SH-SY5Y (cell line): ENCODE results near the gene PRXL2B.

Experiments
- GATA2 ChIP-seq: IDR thresholded peaks from 2 replicates; pipeline ENCODE4 v1.6.1; 2011; ENCODE audit warnings: mild to moderate bottlenecking, low read depth, low read length
- GATA3 ChIP-seq: IDR thresholded peaks from 2 replicates; pipeline ENCODE4 v1.6.1; 2011; ENCODE audit warnings: low read depth, mild to moderate bottlenecking, low read length, moderate library complexity

DNA sequence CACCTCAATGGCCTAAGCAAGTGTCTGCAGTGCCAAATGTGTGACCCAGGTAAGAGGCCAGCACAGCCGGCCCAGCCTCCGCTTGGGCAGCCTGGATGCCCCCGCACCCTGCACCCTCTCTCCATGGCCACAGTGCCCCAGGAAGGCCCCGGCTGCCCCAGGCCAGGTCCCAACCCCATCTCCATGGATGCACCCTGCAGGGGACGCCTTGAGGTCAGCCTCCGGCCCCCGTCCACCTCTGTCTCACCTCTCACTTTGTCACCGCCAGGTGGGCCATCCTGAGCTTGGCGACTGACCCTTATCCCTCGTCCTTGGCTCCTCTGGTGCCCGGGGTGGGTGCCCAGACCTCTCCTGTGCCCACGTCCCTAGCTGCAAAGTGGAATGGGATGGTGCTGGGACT, 28.2 kb upstream of the PRXL2B start:
- TF ChIP-seq GATA2: no peak
- no peak for TF ChIP-seq GATA3
